Activated CD8-positive, alpha-beta memory T cell treated with anti-CD3 and anti-CD28 coated beads, Interleukin-2, amount 50 U/mL, for 1 hour (primary cell): Measurements from ENCODE around the gene ATG9A.
"Not testable (repeated sequence)": the region's sequence is repeated elsewhere in the genome, so short reads cannot be mapped to it uniquely, and the experiment has no call there.

Experiments
- DNase-seq: peaks from one replicate; pipeline ENCODE4 v3.0.0-alpha.2; 2020; ENCODE audit errors: extremely low read depth

The ATG9A gene, protein sequence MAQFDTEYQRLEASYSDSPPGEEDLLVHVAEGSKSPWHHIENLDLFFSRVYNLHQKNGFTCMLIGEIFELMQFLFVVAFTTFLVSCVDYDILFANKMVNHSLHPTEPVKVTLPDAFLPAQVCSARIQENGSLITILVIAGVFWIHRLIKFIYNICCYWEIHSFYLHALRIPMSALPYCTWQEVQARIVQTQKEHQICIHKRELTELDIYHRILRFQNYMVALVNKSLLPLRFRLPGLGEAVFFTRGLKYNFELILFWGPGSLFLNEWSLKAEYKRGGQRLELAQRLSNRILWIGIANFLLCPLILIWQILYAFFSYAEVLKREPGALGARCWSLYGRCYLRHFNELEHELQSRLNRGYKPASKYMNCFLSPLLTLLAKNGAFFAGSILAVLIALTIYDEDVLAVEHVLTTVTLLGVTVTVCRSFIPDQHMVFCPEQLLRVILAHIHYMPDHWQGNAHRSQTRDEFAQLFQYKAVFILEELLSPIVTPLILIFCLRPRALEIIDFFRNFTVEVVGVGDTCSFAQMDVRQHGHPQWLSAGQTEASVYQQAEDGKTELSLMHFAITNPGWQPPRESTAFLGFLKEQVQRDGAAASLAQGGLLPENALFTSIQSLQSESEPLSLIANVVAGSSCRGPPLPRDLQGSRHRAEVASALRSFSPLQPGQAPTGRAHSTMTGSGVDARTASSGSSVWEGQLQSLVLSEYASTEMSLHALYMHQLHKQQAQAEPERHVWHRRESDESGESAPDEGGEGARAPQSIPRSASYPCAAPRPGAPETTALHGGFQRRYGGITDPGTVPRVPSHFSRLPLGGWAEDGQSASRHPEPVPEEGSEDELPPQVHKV

DNA sequence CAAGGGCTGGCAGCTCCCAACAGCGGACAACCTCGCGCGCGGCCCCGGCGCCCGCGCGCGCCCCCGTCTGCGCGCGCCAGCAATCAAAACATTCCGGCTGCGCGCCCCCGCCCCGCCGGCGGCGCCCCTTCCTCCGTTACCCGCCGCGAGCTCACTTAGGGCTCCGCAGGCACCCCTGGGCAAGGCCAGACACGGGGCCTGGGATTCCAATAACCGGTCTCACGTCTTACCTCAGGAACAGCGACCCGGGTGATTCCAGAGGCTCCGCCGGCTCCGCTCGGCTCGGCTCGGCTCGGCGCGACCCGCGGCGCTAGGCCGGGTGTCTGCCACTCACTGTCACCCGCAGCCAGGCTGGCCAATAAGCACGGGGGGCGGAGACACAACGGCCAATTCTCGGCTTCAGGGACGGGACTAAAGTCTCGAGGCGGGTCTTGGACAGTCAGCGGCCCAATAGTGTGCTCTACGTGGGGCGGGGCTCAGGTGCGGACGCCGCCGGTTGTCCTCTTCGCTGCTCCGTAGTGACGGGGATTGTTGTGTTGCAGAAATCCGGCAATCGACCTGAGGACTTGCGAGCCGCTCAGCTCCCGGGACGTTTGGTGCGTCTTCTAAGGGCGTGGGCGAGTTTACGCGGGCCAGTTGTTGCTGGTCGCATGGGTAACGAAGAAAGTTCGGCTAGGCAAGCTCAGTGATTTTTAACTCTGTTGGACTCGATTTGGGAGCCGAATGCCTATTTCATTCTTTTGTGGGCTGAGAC lies at the start of gene ATG9A, which contains the start of gene ANKZF1:
ATG9A (minus strand) TSS at position 332 of the 754 bp plus-strand sequence. CDS start 1,612 bp downstream, outside the sequence.
ANKZF1 (plus strand) TSS at position 502 of the 754 bp plus-strand sequence. CDS start 452 bp downstream, outside the sequence.
- peak; percentile 97 for DNase-seq

DNA sequence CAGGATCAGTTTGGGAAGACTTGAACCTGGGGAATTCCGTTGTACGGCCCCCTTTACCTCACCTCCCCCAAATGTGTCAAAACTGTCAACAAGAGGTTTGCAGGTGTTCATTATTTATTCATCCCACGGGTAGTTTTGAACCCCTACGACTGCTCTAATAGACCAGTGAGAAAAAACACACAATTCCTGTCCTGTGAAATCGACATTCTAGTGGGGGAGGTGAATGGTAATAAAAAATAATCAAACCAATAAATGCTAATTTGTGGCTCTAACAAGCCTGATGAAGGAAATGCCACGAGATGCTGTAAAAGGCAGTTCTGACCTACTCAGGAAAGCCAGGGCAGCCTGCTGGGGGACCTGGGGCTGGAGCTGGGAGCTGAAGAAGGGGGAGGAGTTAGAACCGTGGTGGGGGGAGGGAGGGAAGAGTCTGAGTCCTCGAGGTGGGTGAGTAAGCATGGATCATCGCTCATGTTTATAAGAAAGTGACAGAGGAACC lies 49.3 kb upstream of the ATG9A start:
- DNase-seq = no peak

DNA sequence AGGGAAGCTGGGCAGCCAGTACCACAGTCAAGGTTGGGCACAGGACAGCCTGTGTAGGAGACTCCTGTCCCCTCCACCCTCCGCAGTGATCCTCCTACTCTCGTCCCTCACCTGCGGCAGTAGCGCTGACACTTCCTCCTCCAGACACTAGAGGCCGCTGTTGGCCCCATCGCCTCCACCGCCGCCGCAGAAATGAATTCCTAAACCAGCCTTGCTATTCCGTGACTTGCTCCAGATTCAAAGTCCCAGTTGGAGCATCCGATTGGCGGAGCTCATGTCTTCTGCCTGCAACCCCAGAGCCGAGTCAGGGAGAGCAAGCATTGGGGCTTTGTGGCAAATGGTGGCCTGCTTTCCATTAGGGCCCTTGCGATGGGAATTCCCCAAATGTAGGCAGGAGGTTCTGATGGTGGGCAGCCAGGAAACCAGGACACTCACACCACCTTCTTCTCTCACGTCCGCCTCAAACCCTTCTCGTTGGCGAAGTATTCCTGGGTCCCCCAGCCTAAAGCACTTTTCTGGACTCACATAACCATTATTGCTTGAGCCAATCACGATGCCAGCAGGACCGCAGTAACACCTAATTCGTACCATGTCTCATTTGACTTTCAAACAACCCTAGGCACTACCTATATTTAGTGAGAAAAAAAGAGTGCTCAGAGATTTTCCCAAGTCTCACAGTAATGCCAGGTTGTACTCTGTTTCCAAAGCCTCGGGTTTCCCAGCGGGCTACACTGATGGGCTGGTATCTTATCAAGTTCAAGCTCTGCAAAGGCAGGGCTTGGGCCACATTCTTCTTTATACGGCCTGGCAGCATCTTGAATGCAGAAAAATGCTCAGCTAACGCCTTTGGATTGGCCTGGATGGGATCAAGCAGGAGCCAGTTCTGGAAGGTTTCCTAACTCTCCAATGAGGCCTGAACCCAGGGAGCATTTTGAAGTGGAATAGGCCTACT lies 48.5 kb upstream of the ATG9A start:
- DNase-seq = peak; percentile 39

DNA sequence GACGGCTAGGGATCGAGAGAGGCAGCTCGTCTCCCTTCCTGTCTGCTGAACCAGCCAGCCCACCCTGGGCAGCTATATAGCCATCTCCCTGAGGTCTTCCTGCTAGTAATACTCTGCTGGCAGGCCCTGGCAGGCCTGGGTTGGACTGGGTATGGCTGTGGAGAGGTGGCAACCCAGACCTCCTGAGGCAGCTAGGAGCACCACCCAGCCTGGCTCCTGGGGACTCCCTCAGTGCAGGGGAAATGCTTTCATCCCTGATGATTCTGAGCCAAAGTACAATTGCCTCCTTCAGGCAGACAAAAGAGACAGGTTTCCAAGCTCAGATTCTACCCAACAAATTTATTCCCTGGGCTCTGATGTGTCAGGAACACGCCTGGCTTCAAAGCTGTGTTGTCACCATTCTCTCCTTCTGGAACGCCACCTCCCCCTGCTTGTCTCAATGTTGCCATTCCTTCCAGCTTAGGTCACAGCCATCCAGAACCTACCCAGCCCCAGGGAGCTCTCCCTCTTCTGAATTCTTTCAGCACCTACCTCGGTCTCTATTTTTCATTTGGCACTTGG lies 45.0 kb upstream of the ATG9A start:
- DNase-seq = no peak

DNA sequence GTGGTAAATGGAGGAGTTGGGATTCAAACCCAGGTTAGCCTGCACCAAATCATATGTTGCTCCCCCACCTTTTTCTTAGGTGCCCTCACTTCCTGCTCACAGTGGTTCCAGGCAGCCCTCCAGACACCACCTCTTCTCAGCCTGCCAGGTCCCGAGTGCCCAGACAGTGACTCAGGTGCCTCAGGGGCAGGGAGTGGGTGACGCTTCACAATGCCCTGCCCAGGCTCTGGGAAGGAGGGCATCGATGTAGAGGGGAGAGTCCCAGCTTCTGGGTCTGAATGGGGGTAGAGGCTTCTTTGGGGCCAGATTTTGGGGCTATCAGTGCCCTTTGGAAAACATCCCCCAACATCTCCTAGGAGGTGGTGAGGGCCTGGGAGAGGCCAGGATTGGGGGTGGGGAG lies 44.5 kb upstream of the ATG9A start:
- no peak for DNase-seq

DNA sequence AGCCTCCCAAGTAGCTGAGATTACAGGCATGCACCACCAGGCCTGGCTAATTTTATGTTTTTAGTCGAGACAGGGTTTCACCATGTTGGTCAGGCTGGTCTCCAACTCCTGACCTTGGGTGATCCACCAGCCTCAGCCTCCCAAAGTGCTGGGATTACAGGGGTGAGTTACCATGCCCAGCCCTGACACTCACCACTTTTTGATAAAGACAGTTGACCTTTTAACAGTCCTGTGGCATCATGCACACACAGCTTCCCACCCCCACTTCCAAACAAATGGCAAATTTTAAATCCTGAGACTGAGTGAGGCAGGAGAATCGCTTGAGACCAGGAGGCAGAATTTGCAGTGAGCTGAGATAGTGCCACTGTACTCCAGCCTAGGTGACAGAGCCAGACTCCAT lies 43.6 kb upstream of the ATG9A start:
- DNase-seq = no peak

DNA sequence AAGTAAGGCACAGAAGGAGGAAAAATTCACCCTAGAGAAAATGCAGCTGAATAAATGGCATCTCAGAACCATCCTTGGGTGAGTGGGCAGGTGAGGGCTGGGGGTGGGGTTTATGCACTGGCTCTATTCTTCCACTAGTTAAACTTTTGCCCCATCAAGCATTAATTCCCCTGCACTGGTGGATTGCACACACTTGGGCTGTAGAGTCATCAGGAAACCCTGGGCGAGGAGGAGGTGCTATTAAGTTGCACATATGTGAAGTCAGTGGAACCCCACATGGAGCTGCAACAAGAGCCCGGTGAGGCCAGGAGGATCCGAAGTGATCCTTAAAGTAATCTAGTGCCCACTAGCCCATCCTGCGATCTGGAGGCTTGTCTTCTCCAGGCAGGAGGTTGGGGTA lies 42.9 kb upstream of the ATG9A start:
- DNase-seq = no peak

DNA sequence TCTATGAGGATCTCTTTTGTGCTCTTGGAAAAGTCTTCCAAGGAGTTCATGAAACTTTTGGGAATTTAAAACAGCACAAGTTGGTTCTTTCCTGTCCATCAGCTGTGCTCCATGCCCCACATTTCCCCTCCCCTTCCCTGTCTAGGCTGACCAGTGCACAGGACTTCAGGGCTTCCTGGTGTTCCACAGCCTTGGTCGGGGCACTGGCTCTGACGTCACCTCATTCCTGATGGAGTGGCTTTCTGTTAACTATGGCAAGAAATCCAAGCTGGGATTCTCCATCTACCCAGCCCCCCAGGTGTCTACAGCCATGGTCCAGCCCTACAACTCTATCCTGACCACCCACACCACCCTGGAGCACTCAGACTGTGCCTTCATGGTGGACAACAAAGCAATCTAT lies 41.6 kb upstream of the ATG9A start:
- no peak for DNase-seq

DNA sequence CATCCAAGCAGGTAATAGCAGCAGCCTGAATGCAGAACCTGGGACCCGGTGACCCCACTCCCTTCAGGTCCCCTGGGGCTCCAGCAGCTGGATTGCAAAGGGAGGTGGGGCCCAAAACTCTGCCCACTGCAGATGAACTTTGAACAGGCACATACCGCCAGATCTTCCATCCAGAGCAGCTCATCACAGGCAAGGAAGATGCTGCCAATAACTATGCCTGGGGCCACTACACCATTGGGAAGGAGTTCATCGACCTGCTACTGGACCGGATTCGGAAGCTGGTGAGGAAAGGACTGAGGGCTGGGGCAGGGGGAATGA lies 40.6 kb upstream of the ATG9A start:
- no peak for DNase-seq

DNA sequence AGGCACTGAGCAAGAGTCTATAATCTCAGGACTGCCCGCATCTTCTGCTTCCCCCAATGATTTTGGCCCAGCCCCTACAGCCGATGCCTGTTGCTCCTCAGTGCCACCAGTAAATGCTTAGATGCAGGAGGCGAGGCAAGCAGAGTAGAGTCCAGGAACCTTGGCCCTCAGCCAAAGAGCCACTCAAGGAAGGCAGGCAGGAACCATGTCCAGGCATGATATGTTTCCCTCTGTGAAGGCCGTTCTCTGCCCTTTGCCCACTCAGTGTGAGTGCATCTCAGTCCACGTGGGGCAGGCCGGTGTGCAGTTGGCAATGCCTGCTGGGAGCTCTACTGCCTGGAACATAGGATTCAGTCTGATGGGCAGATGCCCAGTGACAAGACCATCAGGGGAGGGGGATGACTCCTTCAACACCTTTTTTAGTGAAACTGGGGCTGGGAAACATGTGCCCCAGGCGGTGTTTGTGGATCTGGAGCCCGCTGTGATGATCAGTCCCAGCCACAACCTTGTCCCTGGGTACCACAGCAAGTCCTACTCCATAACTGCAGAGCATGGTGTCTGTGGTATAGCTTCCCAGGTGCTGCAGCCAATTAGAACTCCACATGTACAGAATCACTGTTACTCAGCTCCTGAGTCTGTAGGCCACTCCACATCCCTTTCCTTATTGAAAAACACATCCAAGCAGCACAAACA lies 40.1 kb upstream of the ATG9A start:
- DNase-seq = no peak

DNA sequence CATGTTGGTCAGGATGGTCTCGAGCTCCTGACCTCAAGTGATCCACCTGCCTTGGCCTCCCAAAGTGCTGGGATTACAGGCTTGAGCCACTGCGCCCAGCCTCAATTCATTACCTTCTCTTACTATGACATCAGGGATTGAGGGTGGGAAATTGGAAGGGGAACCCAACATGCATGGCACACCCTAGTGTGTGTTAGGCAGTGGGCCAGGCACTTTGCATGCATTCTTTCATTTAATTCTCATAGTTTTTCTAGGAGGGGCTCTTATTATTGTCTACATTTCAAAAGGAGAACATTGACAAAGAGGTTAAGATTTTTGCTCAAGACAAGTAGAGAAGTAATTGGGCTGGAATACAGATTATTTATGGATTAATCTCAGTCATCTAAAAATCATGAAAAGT lies 38.9 kb upstream of the ATG9A start:
- DNase-seq = no peak

DNA sequence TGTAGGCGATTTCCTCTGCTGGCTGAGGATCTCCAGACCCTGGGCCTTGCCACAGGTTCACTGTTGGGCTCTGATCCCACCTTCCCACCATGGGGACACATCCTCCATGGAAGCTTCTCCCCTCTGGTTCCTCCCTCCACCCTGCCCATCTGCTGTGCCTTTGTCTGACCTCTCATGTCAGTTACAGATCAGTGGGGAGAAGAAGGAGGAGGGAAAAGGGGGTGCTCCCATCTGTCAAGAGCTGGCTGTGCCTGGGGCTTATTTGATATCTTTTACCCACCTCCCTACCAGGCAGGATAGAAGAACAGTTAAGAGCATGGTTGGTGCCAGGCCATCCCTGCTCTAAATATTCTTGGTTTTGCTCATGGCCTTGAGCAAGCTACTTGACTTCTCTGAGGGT lies 37.5 kb upstream of the ATG9A start:
- no peak for DNase-seq

DNA sequence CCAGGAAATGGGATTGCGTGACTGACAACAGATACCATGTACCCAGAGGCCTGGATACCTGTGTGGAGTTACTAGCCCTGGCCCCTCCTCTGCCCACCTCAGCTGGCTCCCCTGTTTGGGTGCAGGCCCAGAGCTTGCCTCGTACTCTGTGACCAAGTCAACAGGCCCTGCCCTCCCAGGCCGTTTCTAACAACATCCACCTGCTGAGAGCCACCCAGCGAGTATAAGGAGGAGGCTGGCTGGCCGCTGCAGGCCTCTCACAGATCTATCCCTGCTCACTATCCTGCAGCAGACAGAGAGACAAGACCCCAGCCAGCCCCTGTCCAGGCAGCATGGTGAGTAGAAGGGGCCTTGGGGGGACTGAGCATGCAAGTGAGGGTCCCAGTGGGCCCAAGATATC lies 36.8 kb upstream of the ATG9A start:
- no peak for DNase-seq

DNA sequence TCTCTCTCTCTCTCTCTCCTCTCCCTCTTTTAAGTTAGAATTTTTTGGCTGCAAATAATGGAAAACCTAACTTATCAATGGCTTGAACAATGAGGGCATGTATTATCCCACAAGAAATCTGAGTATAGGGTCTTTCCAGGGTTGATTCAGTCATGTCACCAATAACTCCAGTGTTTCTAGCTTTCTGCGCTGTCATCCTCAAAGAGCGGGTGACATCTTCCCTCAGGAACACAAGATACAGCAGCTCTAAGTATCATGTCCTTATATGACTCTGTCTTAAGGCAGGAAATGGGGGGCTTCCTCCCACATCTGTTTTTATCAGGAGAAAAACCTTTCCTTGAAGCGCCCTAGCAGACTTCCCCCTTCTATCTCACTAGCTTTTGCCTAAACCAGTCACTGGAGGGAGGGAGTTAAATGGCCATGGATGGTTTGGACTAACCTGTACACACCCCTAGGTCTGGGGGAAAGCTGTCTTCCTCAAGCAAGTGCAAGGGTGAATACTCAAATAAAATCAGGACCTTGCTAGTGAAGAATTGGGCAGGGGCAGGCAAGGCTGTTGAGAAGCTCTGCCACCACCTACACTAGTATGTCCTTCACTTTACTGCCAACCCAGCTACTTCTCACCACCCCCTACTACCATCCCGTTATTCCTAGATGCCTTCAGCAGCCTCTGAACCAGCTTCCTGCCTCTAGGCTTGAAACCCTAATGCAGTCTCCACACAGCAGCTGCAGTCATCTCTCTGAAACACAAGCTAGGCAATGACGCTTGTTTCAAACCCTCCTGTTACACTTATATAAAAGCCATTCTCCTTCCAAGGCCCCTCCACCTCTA lies 31.8 kb upstream of the ATG9A start:
- DNase-seq = no peak

DNA sequence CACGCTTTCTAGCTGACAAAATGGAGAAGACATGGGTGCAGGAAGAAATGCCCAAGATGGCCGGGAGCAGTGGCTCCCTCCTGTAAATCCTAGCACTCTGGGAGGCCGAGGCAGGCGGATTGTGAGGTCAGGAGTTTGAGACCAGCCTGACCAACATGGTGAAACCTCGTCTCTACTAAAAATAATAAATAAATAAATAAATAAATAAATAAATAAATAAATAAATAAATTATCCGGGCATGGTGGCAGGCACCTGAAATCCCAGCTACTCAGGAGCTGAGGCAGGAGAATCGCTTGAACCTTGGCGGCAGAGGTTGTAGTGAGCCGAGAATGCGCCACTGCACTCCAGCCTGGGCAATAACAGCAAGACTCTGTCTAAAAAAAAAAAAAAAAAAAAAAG lies 29.5 kb upstream of the ATG9A start:
- not testable (repeated sequence) for DNase-seq

DNA sequence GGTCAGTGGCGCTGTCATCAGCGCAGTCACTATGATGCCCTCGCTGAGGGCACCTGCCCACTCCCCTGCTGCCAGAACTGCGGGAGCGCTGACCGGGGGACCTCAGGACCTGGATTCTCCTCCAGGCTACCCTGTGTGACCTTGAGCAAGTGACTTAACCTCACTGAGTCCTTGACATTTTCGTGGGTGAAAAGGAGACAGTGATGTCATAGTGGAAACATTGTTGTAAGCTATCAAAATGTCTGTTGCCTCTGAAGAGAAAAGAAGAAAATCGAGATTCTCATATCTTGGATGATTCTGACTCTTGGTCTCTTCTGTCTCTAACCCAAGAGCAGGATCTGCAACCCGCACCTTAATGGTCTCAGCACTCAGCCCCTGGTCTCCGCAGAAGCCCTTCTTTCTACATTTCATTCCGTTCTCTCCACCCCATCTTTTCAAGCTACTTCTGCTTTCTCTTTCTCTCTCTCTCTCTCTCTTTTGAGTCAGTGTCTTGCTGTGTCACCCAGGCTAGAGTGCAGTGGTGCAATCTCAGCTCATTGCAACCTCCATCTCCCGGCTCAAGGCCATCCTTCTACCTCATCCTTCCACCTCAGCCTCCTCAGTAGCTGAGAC lies 25.3 kb upstream of the ATG9A start:
- DNase-seq = no peak

DNA sequence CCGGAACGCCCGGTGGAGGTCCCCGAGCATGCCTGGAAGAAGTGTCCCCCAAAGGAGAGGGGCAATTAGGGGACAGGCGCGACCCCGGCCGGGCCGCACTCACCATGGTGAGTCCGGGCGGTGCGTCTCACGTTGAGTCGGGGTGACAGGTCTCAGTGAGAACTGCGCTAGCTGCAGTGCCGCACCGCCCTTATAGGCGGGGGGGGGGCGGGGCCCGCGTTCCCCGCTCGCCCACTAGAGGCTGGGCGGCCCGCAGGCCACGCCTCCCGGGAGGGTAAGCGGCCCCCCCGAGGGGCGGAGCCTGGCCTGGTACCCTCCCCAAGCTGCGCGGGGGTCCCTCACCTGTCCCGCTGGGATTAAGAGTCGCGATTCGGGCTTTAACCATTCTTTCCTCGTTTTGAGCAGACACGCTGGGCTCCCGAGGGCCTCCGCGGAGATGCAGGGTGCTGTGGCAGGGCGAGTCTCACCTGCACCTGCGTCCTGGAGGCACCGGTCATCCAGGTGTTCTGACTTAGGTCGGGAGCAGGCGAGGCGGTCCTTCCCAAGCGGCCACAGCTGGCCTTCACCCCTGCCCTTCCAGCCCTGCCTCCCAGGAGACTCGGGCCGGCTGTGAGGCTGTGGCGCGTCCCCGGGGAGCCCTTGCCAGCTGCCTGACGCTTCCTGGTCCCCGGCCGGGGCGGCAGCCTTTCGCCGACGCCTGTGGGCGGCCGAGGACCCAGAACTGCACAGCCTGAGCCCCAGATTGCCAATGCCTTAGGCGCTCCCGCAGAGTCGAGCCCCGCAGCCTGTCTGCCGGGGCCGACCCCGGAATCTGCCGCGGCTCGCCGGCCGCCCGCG lies 24.5 kb upstream of the ATG9A start, which contains the start of gene TUBA4A:
TUBA4A (minus strand) TSS at position 166 of the 837 bp plus-strand sequence; CDS start at position 106, 60 bp downstream.
- DNase-seq = peak; percentile 73
